ENCODE data around the gene SH3GLB2. TPM values are rescaled to one million over a fixed set of nuclear protein-coding genes. Genes with fewer than 3 reads are reported as not detected.
A peak's percentile ranks its signal among the peaks of the same experiment; 100 is the strongest.
"Not testable (repeated sequence)": the region's sequence is repeated elsewhere in the genome, so short reads cannot be mapped to it uniquely, and the experiment has no call there.

SH3GLB2 gene
- total RNA-seq, 1 experiment from 2014 or later = 19.0 TPM

- no peak for DNase-seq (ENCODE audit: low read depth)
Observed at GRCh38 chr9:128998462-128998861, 29.7 kb downstream of the SH3GLB2 start.

GRCh38 chr9:128995791-128996190 lies 32.3 kb downstream of the SH3GLB2 start:
- no peak for DNase-seq (ENCODE audit: low read depth)

- DNase-seq (ENCODE audit: low read depth) = no peak
Observed at GRCh38 chr9:128992995-128993394, 35.1 kb downstream of the SH3GLB2 start.

- DNase-seq (ENCODE audit: low read depth) = peak; percentile 89
Observed at GRCh38 chr9:128987805-128988204, 40.3 kb downstream of the SH3GLB2 start.

- DNase-seq (ENCODE audit: low read depth) = no peak
Observed at GRCh38 chr9:128986671-128987070, 41.5 kb downstream of the SH3GLB2 start.

- DNase-seq (ENCODE audit: low read depth) = no peak
Observed at GRCh38 chr9:128983536-128983935, 44.6 kb downstream of the SH3GLB2 start.

- no peak for DNase-seq (ENCODE audit: low read depth)
Observed at GRCh38 chr9:128979111-128979510, 49.0 kb downstream of the SH3GLB2 start.

- peak; percentile 58 for DNase-seq (ENCODE audit: low read depth)
Observed at GRCh38 chr9:128972956-128973355, 55.2 kb downstream of the SH3GLB2 start.

GRCh38 chr9:128969491-128969890 lies 58.6 kb downstream of the SH3GLB2 start:
- peak; percentile 37 for DNase-seq (ENCODE audit: low read depth)

- not testable (repeated sequence) for DNase-seq (ENCODE audit: low read depth)
Observed at GRCh38 chr9:128961403-128961802, 66.7 kb downstream of the SH3GLB2 start.

Other genes starting within 250 kb of the SH3GLB2 start
- 12.9 and 13.1 TPM in 2 replicates for gene TBC1D13, start 241.1 kb downstream of the SH3GLB2 start, total RNA-seq (2014; rRNA removed; shearing (Covaris generic))
- 14.1 and 17.8 TPM in 2 replicates for gene ENDOG, start 209.8 kb downstream of the SH3GLB2 start, total RNA-seq (2014; rRNA removed; shearing (Covaris generic))
- 29.9 and 45.8 TPM in 2 replicates for gene SPOUT1, start 198.5 kb downstream of the SH3GLB2 start, total RNA-seq (2014; rRNA removed; shearing (Covaris generic))
- 7.1 and 8.9 TPM in 2 replicates for gene KYAT1, start 146.4 kb downstream of the SH3GLB2 start, total RNA-seq (2014; rRNA removed; shearing (Covaris generic))
- 35.5 and 36.7 TPM in 2 replicates for gene LRRC8A, start 146.2 kb downstream of the SH3GLB2 start, total RNA-seq (2014; rRNA removed; shearing (Covaris generic))
- not detected in 2 replicates for gene PHYHD1, start 107.3 kb downstream of the SH3GLB2 start, total RNA-seq (2014; rRNA removed; shearing (Covaris generic))
- 16.3 and 17.1 TPM in 2 replicates for gene DOLK, start 80.7 kb downstream of the SH3GLB2 start, total RNA-seq (2014; rRNA removed; shearing (Covaris generic))
- 73.7 and 75.5 TPM in 2 replicates for gene NUP188, start 80.6 kb downstream of the SH3GLB2 start, total RNA-seq (2014; rRNA removed; shearing (Covaris generic))
- 7.8 and 27.4 TPM in 2 replicates for gene MIGA2, start 8.3 kb upstream of the SH3GLB2 start, total RNA-seq (2014; rRNA removed; shearing (Covaris generic))
- 18.1 and 19.5 TPM in 2 replicates for gene DOLPP1, start 52.8 kb upstream of the SH3GLB2 start, total RNA-seq (2014; rRNA removed; shearing (Covaris generic))
- 7.6 and 8.8 TPM in 2 replicates for gene CRAT, start 82.5 kb upstream of the SH3GLB2 start, total RNA-seq (2014; rRNA removed; shearing (Covaris generic))
- gene PTPA, start 83.1 kb upstream of the SH3GLB2 start, total RNA-seq (2014; rRNA removed; shearing (Covaris generic)) = 0.63 TPM in 1 of 2 replicates, not detected in the other
- not detected in 2 replicates for gene IER5L, start 149.9 kb upstream of the SH3GLB2 start, total RNA-seq (2014; rRNA removed; shearing (Covaris generic))

All from Daoy (cell line).